WERI-Rb-1 (cell line): ENCODE measurements around the gene PDIA4.
A peak's percentile ranks its signal among the peaks of the same experiment; 100 is the strongest.

Experiments
- DNase-seq: peaks from one replicate; pipeline ENCODE4 v3.0.0-alpha.2; 2020
- H3K27ac ChIP-seq: fragments of 250-450 bp; sonication (Bioruptor Pico); 2 replicates; pipeline ENCODE4 v1.5.1; 2020; ENCODE audit warnings: mild to moderate bottlenecking, moderate library complexity
- H3K27me3 ChIP-seq: fragments of 250-450 bp; sonication (Bioruptor Pico); 2 replicates; pipeline ENCODE4 v1.5.1; 2021; ENCODE audit warnings: mild to moderate bottlenecking, low read depth, moderate library complexity; ENCODE audit not compliant: insufficient read depth, severe bottlenecking
- H3K36me3 ChIP-seq: fragments of 250-450 bp; sonication (Bioruptor Pico); 2 replicates; pipeline ENCODE4 v1.5.1; 2020; ENCODE audit warnings: mild to moderate bottlenecking, moderate library complexity
- H3K4me3 ChIP-seq: 2 replicates; pipeline ENCODE4 v1.5.1; 2011; ENCODE audit warnings: low read depth, mild to moderate bottlenecking, control low read depth, low read length
- H3K9me3 ChIP-seq: fragments of 250-450 bp; sonication (Bioruptor Pico); 2 replicates; pipeline ENCODE4 v1.5.1; 2021; ENCODE audit warnings: mild to moderate bottlenecking, moderate library complexity; ENCODE audit not compliant: severe bottlenecking
- CTCF ChIP-seq: IDR thresholded peaks from 2 replicates; pipeline ENCODE4 v1.5.1; 2011; ENCODE audit warnings: low read depth, mild to moderate bottlenecking, control low read depth, inconsistent platforms, low read length

Gene PDIA4

GRCh38 chr7:149027055-149027454 lies 1.2 kb downstream of the PDIA4 start:
- Histone ChIP-seq H3K9me3 (peaks cover 3% of the 10 kb centered on the region), H3K27ac (peak overlapping the region; percentile 97; the same call in 1 of the 2 replicates), H3K36me3 (peaks cover 27% of the 10 kb centered on the region), H3K27me3 (no peaks in the 10 kb centered on the region), H3K4me3 (peak overlapping the region; percentile 67)
- no peak for TF ChIP-seq CTCF
- no peak for DNase-seq

- H3K27me3 ChIP-seq: no peaks in the 10 kb centered on the region
- TF ChIP-seq CTCF: no peak
- H3K36me3 ChIP-seq: peaks cover 51% of the 10 kb centered on the region
- no peak overlapping the region for H3K4me3 ChIP-seq
- H3K9me3 ChIP-seq: no peaks in the 10 kb centered on the region
- no peak for DNase-seq
- peak overlapping the region; percentile 51 for H3K27ac ChIP-seq
These were observed 4.6 kb downstream of the PDIA4 start for GRCh38 chr7:149023662-149024061.

- peaks cover 55% of the 10 kb centered on the region for H3K36me3 ChIP-seq
- H3K4me3 ChIP-seq: no peak overlapping the region
- H3K27ac ChIP-seq: no peak overlapping the region
- TF ChIP-seq CTCF: no peak
- no peaks in the 10 kb centered on the region for H3K9me3 ChIP-seq
- no peak for DNase-seq
- no peaks in the 10 kb centered on the region for H3K27me3 ChIP-seq
These were observed 5.4 kb downstream of the PDIA4 start for GRCh38 chr7:149022756-149023360.

GRCh38 chr7:149021725-149022062 lies 6.6 kb downstream of the PDIA4 start:
- Histone ChIP-seq H3K27me3 (no peaks in the 10 kb centered on the region), H3K36me3 (peaks cover 65% of the 10 kb centered on the region), H3K4me3 (no peak overlapping the region), H3K9me3 (no peaks in the 10 kb centered on the region), H3K27ac (no peak overlapping the region)
- no peak for TF ChIP-seq CTCF
- no peak for DNase-seq

- TF ChIP-seq CTCF: no peak
- no peak overlapping the region for H3K27ac ChIP-seq
- no peaks in the 10 kb centered on the region for H3K9me3 ChIP-seq
- no peak for DNase-seq
- no peaks in the 10 kb centered on the region for H3K27me3 ChIP-seq
- no peak overlapping the region for H3K4me3 ChIP-seq
- peaks cover 74% of the 10 kb centered on the region for H3K36me3 ChIP-seq
These were observed 7.8 kb downstream of the PDIA4 start for GRCh38 chr7:149020483-149020882.

- Histone ChIP-seq H3K27me3 (no peaks in the 10 kb centered on the region), H3K27ac (no peak overlapping the region), H3K36me3 (peaks cover 86% of the 10 kb centered on the region), H3K4me3 (no peak overlapping the region), H3K9me3 (no peaks in the 10 kb centered on the region)
- no peak for TF ChIP-seq CTCF
- no peak for DNase-seq
These were observed 11.4 kb downstream of the PDIA4 start for GRCh38 chr7:149016876-149017275.
